Measurements from ENCODE around the gene NFXL1.

DNA sequence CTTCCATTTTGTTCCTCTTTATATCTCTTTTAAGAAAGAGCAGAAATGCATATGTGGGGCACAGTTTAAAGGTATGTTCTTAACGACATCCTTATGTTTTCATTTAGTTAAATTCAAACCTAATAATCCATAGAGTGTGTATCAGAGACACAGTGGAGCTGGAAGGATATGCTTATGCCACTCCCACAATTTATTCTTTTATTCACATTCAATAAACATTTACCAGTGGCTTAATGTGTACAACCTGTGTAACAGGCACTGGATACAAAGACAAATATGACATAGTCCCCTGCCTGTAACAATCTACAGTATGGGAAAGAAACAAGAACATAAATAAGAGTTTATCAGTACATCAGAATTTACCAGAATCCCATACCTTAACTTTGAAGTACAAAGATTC lies 54.1 kb downstream of the NFXL1 start:
- TF ChIP-seq, protein P1, sequence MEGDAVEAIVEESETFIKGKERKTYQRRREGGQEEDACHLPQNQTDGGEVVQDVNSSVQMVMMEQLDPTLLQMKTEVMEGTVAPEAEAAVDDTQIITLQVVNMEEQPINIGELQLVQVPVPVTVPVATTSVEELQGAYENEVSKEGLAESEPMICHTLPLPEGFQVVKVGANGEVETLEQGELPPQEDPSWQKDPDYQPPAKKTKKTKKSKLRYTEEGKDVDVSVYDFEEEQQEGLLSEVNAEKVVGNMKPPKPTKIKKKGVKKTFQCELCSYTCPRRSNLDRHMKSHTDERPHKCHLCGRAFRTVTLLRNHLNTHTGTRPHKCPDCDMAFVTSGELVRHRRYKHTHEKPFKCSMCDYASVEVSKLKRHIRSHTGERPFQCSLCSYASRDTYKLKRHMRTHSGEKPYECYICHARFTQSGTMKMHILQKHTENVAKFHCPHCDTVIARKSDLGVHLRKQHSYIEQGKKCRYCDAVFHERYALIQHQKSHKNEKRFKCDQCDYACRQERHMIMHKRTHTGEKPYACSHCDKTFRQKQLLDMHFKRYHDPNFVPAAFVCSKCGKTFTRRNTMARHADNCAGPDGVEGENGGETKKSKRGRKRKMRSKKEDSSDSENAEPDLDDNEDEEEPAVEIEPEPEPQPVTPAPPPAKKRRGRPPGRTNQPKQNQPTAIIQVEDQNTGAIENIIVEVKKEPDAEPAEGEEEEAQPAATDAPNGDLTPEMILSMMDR (IDR thresholded peaks at IDR 0.05 in 2 of 3, conservative IDR thresholded peaks at IDR 0.05 in 1 of 3; ENCODE audit: control insufficient read depth in 2 of 3, extremely low read depth in 1 of 3, insufficient read depth in 1 of 3, low read depth in 3 of 3, low read length in 3 of 3), result no peak
- TF ChIP-seq SIN3A (IDR thresholded peaks at IDR 0.05; ENCODE audit: low read depth, low read length), result no peak
- no peak for TF ChIP-seq CHD2 (IDR thresholded peaks at IDR 0.05; ENCODE audit: borderline replicate concordance, low read depth, low read length)
- TF ChIP-seq EED (IDR thresholded peaks at IDR 0.05; ENCODE audit: low read depth), result no peak
- no peak for TF ChIP-seq CBFB (IDR thresholded peaks at IDR 0.05; ENCODE audit: low read depth)
- TF ChIP-seq EZH2 (IDR thresholded peaks at IDR 0.05; ENCODE audit: borderline replicate concordance, control insufficient read depth, low read depth, low read length), result no peak
- TF ChIP-seq SP1 (IDR thresholded peaks at IDR 0.05; ENCODE audit: low read depth, low read length), result no peak
